Loucy (cell line): ENCODE data around the gene ALPP.

Experiments
- EZH2phosphoT487 ChIP-seq: fragments of 200-600 bp; IDR thresholded peaks from 2 replicates; pipeline ENCODE4 v1.6.1; 2018; ENCODE audit warnings: antibody characterized with exemption, mild to moderate bottlenecking, moderate library complexity, borderline replicate concordance
- TF ChIP-seq, protein P1 (sequence below): fragments of 200-600 bp; sonication (generic); conservative IDR thresholded peaks from 2 replicates; pipeline ENCODE4 v1.5.1; 2014; ENCODE audit warnings: mild to moderate bottlenecking, antibody characterized with exemption, low read length

DNA sequence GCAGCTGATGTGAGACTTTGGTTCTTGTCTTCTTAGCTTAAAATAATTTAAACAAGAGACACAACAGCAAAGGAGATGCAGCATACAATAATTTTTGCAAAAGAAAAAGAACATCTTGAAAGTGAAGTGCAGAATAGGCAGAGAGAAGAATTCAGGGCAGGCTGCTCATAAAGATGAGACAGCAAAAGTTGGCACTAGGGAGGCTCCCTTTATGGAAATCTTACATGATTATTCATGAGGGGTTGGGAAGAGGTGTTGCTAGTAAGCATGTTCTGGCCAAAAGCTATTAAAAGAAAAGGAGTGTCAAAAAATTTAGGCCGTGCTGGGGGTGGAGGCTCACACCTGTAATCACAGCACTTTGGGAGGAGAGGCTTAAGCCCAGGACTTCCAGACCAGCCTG, 4.2 kb upstream of the ALPP start:
- TF ChIP-seq, protein P1, sequence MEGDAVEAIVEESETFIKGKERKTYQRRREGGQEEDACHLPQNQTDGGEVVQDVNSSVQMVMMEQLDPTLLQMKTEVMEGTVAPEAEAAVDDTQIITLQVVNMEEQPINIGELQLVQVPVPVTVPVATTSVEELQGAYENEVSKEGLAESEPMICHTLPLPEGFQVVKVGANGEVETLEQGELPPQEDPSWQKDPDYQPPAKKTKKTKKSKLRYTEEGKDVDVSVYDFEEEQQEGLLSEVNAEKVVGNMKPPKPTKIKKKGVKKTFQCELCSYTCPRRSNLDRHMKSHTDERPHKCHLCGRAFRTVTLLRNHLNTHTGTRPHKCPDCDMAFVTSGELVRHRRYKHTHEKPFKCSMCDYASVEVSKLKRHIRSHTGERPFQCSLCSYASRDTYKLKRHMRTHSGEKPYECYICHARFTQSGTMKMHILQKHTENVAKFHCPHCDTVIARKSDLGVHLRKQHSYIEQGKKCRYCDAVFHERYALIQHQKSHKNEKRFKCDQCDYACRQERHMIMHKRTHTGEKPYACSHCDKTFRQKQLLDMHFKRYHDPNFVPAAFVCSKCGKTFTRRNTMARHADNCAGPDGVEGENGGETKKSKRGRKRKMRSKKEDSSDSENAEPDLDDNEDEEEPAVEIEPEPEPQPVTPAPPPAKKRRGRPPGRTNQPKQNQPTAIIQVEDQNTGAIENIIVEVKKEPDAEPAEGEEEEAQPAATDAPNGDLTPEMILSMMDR: no peak
- no peak for TF ChIP-seq EZH2phosphoT487
